Neural crest cell (in vitro differentiated cells): ENCODE results near the gene JADE3. TPM values are rescaled to one million over a fixed set of nuclear protein-coding genes. Genes with fewer than 3 reads are reported as not detected.

Experiments used
- DNase-seq: peaks from one replicate; pipeline ENCODE4 v3.0.0; 2021; ENCODE audit warnings: low read depth, mixed read lengths, low spot score
- H3K27ac Mint-ChIP-seq: one replicate; pipeline ENCODE4 v1.8.0; 2021; ENCODE audit warnings: mild to moderate bottlenecking, mixed read lengths; ENCODE audit not compliant: unreplicated experiment
- H3K27me3 Mint-ChIP-seq: 2 replicates; pipeline ENCODE4 v1.8.0; 2021; ENCODE audit warnings: low read depth, mild to moderate bottlenecking, mixed read lengths
- H3K36me3 Mint-ChIP-seq: 2 replicates; pipeline ENCODE4 v1.8.0; 2021; ENCODE audit warnings: low read depth, mild to moderate bottlenecking, mixed read lengths
- H3K4me1 Mint-ChIP-seq: 2 replicates; pipeline ENCODE4 v1.8.0; 2021; ENCODE audit warnings: mixed read lengths
- H3K4me3 Mint-ChIP-seq: one replicate; pipeline ENCODE4 v1.8.0; 2021; ENCODE audit warnings: mild to moderate bottlenecking, mixed read lengths
- H3K9me3 Mint-ChIP-seq: 2 replicates; pipeline ENCODE4 v1.8.0; 2021; ENCODE audit warnings: mixed read lengths
- CTCF ChIP-seq: fragments of 200-600 bp; sonication (generic); conservative IDR thresholded peaks from 2 replicates; pipeline ENCODE4 v1.5.0; 2021; ENCODE audit warnings: antibody characterized with exemption, mild to moderate bottlenecking
- total RNA-seq: library from RNA; stranded (reverse); gene quantifications from 2 replicates; pipeline ENCODE4 v1.2.1, GENCODE V29; 2021

The JADE3 gene
- total RNA-seq, 1 donor from 2014 or later = 18.8 TPM

GRCh38 chrX:46994096-46994495 lies 81.9 kb downstream of the JADE3 start:
- no peak for TF ChIP-seq CTCF
- Mint-ChIP-seq H3K27ac (peak overlapping the region; percentile 63), H3K9me3 (peaks cover 20% of the 10 kb centered on the region), H3K4me1 (peaks cover 37% of the 10 kb centered on the region), H3K36me3 (peaks cover 29% of the 10 kb centered on the region), H3K27me3 (no peaks in the 10 kb centered on the region), H3K4me3 (peak overlapping the region; percentile 4)
- no peak for DNase-seq

GRCh38 chrX:47012131-47012530 lies 99.9 kb downstream of the JADE3 start:
- Mint-ChIP-seq H3K4me1 (peaks cover 17% of the 10 kb centered on the region), H3K9me3 (peaks cover 10% of the 10 kb centered on the region)

GRCh38 chrX:47026198-47026597 lies 114.0 kb downstream of the JADE3 start:
- no peak overlapping the region for H3K4me3 Mint-ChIP-seq
- no peak overlapping the region for H3K27ac Mint-ChIP-seq
- H3K9me3 Mint-ChIP-seq = no peaks in the 10 kb centered on the region
- no peak for DNase-seq
- H3K27me3 Mint-ChIP-seq = no peaks in the 10 kb centered on the region
- no peaks in the 10 kb centered on the region for H3K36me3 Mint-ChIP-seq
- H3K4me1 Mint-ChIP-seq = no peaks in the 10 kb centered on the region
- TF ChIP-seq CTCF = no peak

More at GRCh38 chrX:47012131-47012530, 99.9 kb downstream of the JADE3 start:
- no peak for DNase-seq
- H3K27ac Mint-ChIP-seq = no peak overlapping the region
- peaks cover 14% of the 10 kb centered on the region for H3K36me3 Mint-ChIP-seq
- no peak for TF ChIP-seq CTCF
- no peaks in the 10 kb centered on the region for H3K27me3 Mint-ChIP-seq
- H3K4me3 Mint-ChIP-seq = no peak overlapping the region

GRCh38 chrX:47030339-47030738 lies 118.1 kb downstream of the JADE3 start:
- no peaks in the 10 kb centered on the region for H3K4me1 Mint-ChIP-seq
- no peaks in the 10 kb centered on the region for H3K27me3 Mint-ChIP-seq
- H3K27ac Mint-ChIP-seq = no peak overlapping the region
- TF ChIP-seq CTCF = peak; percentile 73
- peaks cover 6% of the 10 kb centered on the region for H3K36me3 Mint-ChIP-seq
- no peak overlapping the region for H3K4me3 Mint-ChIP-seq
- no peaks in the 10 kb centered on the region for H3K9me3 Mint-ChIP-seq
- DNase-seq = peak; percentile 41

GRCh38 chrX:47047989-47048388 lies 135.8 kb downstream of the JADE3 start:
- H3K27ac Mint-ChIP-seq = no peak overlapping the region
- H3K4me1 Mint-ChIP-seq = no peaks in the 10 kb centered on the region
- H3K9me3 Mint-ChIP-seq = peaks cover 14% of the 10 kb centered on the region
- no peak overlapping the region for H3K4me3 Mint-ChIP-seq
- DNase-seq = no peak
- H3K27me3 Mint-ChIP-seq = no peaks in the 10 kb centered on the region
- peaks cover 28% of the 10 kb centered on the region for H3K36me3 Mint-ChIP-seq
- TF ChIP-seq CTCF = no peak
